ENCODE results near the gene CLSTN1. TPM values are rescaled to one million over a fixed set of nuclear protein-coding genes. Genes with fewer than 3 reads are reported as not detected.

Gene CLSTN1
- 10 to 100 TPM; 31.7 to 34.1 TPM for total RNA-seq

DNA sequence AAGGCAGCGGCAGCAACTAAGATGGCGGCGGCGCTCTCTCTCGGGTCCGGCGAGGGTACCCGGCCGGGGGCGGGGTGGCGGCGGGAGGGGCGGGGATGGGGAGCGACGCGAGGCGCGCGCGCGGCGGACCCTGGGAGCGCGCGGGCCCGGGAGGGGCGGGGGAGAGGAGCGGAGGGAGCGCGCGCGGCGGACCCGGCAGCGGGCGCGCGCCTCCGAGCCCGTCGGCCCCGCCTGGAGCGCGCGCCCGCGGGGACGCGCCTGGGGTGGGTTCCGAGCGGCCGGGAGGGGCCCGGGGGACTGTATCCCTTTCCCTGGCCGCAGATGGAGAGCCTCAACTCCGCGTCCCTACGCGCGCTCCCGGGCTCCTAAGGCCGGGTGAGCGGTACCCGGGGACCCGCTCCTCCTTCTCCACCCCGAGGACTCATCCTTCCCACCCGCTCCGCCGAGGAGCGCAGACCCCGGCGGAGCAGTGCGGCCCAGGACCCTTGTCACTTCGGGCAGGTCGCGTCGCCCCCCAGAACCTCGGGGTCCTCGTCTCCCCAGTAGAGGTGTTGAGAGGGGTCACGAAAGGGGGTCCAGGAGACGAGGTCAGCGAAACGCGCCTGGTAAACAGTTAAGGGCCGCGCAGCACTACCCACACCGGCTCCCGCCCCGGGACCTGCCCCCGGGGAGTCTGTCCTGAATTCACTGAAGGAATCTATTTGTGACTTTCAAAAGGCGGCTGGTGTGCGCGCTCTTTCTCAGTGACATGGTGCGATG is at the start of gene CLSTN1:
Gene CLSTN1 (minus strand): TSS at position 23 of the 759 bp plus-strand sequence. CDS start 232 bp downstream, outside the sequence.
- Mint-ChIP-seq H3K36me3 (ENCODE audit: insufficient read depth in 2 of 2) (peaks cover 3 to 4% of the 10 kb centered on the region in 2 donors), H3K27ac (peak within 1 kb of the TSS; percentile 83), H3K27me3 (ENCODE audit: low read depth) (peaks cover 22% of the 10 kb centered on the region), H3K4me1 (ENCODE audit: low read depth) (peaks cover 42% of the 10 kb centered on the region), H3K4me3 (peak within 1 kb of the TSS; percentile 87 to 93), H3K9me3 (no peaks in the 10 kb centered on the region)
- peak; percentile 89 to 90 for DNase-seq
- ATAC-seq (replicated peaks in 1 of 2) = peak; percentile 83 to 84

DNA sequence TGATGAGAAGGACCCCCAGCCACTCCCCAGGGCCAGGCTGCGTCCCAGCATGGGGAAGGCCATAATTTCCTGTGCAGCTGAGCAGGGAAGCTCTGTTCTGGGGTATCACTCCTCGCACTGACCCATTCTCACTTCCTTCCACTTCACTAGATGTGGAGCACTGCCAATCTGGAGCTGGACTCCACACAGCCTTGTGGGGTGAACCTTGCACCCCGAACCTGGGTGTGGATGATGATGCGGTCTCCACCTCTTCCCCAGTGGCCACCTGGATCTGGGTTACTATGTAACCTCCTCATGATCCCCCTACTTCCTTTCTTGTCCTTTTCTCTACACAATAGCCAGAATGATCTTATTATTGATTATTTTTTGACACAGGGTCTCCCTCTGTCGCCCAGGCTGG is 49.6 kb upstream of the CLSTN1 start:
- peaks cover 7% of the 10 kb centered on the region for H3K4me1 Mint-ChIP-seq (ENCODE audit: low read depth)
- H3K27ac Mint-ChIP-seq = no peak overlapping the region
- no peak overlapping the region for H3K4me3 Mint-ChIP-seq
- ATAC-seq (replicated peaks in 1 of 2) (no peak), DNase-seq (no peak)
- no peaks in the 10 kb centered on the region for H3K9me3 Mint-ChIP-seq
- H3K36me3 Mint-ChIP-seq (ENCODE audit: insufficient read depth in 2 of 2) = no peaks in the 10 kb centered on the region
- H3K27me3 Mint-ChIP-seq (ENCODE audit: low read depth) = no peaks in the 10 kb centered on the region

DNA sequence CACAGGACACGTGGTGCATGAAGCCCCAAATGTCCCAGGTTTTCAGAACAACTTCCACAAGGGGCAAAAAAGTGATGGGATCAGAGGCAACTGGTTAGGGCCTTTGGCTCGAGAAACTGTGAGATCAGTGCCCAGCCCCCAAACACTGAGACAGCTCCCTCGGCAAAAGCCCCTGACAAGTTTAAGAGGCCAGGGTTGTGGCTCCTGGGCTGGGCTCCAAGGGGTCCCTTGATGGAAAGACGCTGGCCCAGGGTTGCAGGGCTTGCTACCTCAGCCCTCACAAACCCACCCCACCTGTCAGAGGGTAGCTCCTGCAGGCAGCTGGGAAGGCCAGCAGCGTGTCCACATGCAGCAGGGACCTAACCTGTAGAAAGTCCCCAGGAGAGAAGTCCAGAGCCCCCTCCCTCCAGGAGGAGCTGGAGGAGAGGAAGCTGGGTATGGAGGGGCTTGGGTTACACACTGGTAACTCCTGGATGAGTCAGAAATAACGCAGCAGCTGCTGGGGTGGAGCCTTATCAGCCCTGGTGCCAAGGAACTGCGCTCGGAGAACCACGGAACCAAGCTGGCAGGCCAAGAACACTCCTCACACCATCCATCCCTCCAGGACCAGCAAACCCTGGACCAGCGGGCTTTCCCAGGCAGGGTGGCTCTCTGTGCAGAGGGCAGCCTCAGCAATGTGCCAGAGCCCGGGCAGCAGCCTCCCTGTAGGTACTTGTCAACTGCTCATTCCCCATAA is 48.8 kb upstream of the CLSTN1 start:
- peaks cover 7% of the 10 kb centered on the region for H3K4me1 Mint-ChIP-seq (ENCODE audit: low read depth)
- no peak overlapping the region for H3K4me3 Mint-ChIP-seq
- DNase-seq = no peak
- no peak for ATAC-seq (replicated peaks in 1 of 2)
- no peaks in the 10 kb centered on the region for H3K27me3 Mint-ChIP-seq (ENCODE audit: low read depth)
- no peaks in the 10 kb centered on the region for H3K9me3 Mint-ChIP-seq
- H3K27ac Mint-ChIP-seq = no peak overlapping the region
- no peaks in the 10 kb centered on the region for H3K36me3 Mint-ChIP-seq (ENCODE audit: insufficient read depth in 2 of 2)

DNA sequence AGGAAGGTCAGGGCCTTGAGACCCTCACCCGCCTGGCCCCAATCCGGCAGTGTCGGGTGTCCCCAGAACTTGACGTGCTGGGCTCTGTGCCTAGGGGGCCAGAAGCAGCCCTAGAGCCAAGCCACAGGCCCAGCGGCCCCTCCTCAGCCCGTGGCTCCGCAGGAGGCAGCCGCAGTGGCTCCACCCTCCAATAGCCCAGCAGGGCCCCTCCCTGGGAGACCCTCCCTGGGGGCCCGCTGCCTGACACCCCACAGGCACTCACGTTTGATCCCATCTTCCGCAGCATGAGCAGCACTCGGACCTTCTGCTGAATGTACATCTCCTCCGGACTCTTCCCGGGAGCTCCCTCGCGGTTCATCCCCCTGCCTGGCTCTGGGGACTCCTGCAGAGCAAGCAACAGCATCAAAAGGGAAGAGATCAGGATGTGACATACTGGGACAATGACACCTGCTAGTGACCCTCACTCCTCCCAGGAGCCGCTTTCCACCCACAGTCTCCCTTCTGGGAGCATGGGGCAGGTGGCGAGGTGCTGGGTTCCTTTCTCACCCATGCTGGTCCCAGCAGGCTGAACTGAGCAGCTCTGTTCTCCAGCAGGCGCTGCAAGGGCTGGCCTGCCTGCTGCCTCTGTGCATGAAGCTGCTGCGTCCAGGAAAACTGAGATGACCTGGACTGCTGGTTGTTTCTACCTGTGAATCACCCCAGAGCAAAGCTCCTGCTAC is 48.1 kb upstream of the CLSTN1 start:
- ATAC-seq (replicated peaks in 1 of 2) = no peak
- no peak for DNase-seq
- Mint-ChIP-seq H3K4me1 (ENCODE audit: low read depth) (peaks cover 7% of the 10 kb centered on the region), H3K27me3 (ENCODE audit: low read depth) (no peaks in the 10 kb centered on the region), H3K27ac (no peak overlapping the region), H3K36me3 (ENCODE audit: insufficient read depth in 2 of 2) (no peaks in the 10 kb centered on the region), H3K9me3 (no peaks in the 10 kb centered on the region), H3K4me3 (no peak overlapping the region)

DNA sequence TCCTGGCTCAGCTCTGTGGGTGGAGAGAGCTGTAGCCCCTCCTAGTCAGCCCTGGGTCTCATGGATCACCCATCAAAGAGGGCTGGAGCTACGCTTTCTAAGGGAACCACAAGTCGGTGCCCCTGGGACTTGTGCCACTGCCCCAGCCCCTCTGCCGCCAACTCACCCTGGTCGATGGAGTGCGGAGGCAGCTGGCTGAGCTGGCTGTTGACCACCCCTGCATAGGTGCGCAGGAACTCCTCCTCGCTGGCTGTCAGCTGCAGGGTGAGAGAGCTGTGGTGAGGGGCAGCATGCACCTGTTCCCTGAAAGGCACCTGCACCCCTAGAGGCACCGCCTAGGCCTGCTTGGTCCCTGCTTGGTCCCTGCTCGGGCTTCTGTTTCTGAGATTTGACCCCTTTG is 47.3 kb upstream of the CLSTN1 start:
- no peaks in the 10 kb centered on the region for H3K9me3 Mint-ChIP-seq
- H3K36me3 Mint-ChIP-seq (ENCODE audit: insufficient read depth in 2 of 2) = no peaks in the 10 kb centered on the region
- ATAC-seq (replicated peaks in 1 of 2) = no peak
- no peak for DNase-seq
- peaks cover 7% of the 10 kb centered on the region for H3K4me1 Mint-ChIP-seq (ENCODE audit: low read depth)
- no peak overlapping the region for H3K4me3 Mint-ChIP-seq
- no peak overlapping the region for H3K27ac Mint-ChIP-seq
- no peaks in the 10 kb centered on the region for H3K27me3 Mint-ChIP-seq (ENCODE audit: low read depth)

DNA sequence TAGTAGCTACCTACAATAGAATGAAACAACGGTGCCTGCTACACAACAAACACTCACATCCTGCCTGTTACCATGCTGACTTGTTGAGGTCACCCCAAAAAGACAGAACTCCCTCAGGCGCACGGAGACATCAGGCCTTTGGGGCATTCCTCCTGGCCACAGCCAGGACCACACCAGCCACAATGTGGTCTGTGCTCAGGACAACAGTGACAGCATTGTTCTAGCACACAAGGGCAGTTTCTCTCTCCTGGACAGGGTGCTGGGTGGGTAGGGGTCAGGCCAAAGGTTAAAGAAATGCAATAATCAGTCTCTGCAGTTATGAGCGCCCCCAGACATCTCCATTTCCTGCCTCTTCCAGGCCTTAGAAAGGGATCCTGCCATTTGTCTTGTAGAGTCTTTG is 46.8 kb upstream of the CLSTN1 start:
- Mint-ChIP-seq H3K27me3 (ENCODE audit: low read depth) (no peaks in the 10 kb centered on the region), H3K4me3 (no peak overlapping the region), H3K36me3 (ENCODE audit: insufficient read depth in 2 of 2) (no peaks in the 10 kb centered on the region), H3K27ac (no peak overlapping the region), H3K9me3 (no peaks in the 10 kb centered on the region), H3K4me1 (ENCODE audit: low read depth) (peaks cover 7% of the 10 kb centered on the region)
- DNase-seq = no peak
- no peak for ATAC-seq (replicated peaks in 1 of 2)

DNA sequence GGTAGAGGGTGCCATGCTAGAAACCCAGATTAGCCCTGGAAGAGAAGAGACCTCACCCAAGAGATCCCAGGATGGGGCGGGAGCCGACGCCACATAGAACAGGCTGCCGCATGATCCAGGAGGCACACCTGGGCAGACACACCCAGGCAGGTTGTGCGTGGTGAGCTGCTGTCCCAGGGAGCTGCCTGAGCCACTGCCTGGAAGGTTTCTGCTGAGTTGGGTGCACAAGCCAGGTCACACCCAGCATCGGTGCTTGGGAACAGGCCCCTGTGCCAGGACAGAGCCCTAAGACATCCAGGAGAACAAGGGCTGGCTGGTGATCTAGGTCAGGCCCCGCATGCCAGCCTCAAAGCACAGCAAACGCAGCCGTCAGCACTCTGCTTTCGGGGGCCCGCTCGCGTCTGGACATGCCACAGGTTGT is 46.1 kb upstream of the CLSTN1 start:
- H3K9me3 Mint-ChIP-seq = no peaks in the 10 kb centered on the region
- peaks cover 1% of the 10 kb centered on the region for H3K4me1 Mint-ChIP-seq (ENCODE audit: low read depth)
- no peaks in the 10 kb centered on the region for H3K27me3 Mint-ChIP-seq (ENCODE audit: low read depth)
- no peak for DNase-seq
- H3K36me3 Mint-ChIP-seq (ENCODE audit: insufficient read depth in 2 of 2) = no peaks in the 10 kb centered on the region
- H3K4me3 Mint-ChIP-seq = no peak overlapping the region
- H3K27ac Mint-ChIP-seq = no peak overlapping the region
- ATAC-seq (replicated peaks in 1 of 2) = no peak

DNA sequence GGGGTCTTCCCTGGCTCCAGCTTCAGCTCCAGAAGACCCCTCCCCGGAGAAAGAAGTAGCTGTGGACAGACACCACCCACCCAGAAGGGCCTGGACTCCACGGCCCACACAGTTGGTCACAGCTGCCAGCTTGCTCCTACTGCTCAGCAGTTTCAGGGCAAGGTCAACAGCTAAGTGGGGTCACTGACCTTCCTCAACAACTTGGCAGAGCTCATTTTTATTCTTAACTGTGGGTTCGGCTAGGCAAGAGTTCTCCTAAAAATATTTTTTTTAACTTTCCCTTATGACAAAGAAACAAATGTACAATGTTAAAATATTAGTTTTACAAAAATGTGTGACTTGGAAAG is 44.5 kb upstream of the CLSTN1 start:
- Mint-ChIP-seq H3K27me3 (ENCODE audit: low read depth) (no peaks in the 10 kb centered on the region), H3K4me3 (no peak overlapping the region), H3K36me3 (ENCODE audit: insufficient read depth in 2 of 2) (no peaks in the 10 kb centered on the region), H3K27ac (no peak overlapping the region), H3K4me1 (ENCODE audit: low read depth) (no peaks in the 10 kb centered on the region), H3K9me3 (no peaks in the 10 kb centered on the region)
- ATAC-seq (replicated peaks in 1 of 2) = no peak
- DNase-seq = no peak

- no peak overlapping the region for H3K27ac Mint-ChIP-seq
- no peaks in the 10 kb centered on the region for H3K4me1 Mint-ChIP-seq (ENCODE audit: low read depth)
- ATAC-seq (replicated peaks in 1 of 2) (peak; percentile 94 to 95), DNase-seq (peak; percentile 83 to 88)
- H3K36me3 Mint-ChIP-seq (ENCODE audit: insufficient read depth in 2 of 2) = no peaks in the 10 kb centered on the region
- no peak overlapping the region for H3K4me3 Mint-ChIP-seq
- H3K27me3 Mint-ChIP-seq (ENCODE audit: low read depth) = no peaks in the 10 kb centered on the region
- no peaks in the 10 kb centered on the region for H3K9me3 Mint-ChIP-seq
Measured at GRCh38 chr1:9867408-9868243, 43.9 kb upstream of the CLSTN1 start.

DNA sequence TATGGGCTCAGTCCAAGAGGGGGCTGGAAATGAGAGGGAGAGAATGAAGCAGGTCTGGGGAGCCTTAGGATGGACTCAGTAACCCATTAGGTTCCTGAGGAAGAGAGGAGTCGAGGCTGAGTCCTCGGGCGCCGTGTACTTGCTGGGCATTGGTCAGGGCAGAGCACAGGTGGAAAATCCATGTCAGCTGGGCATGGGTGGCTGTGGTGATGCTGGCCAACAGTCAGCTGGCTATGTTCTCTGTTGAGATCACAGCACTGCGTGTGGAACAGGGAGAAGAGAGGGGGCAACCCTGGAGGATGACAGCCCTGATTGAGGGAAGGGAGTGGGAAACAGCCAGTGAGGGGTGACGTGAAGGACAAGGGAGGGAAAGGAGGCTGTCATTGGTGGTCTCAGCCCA is 43.1 kb upstream of the CLSTN1 start:
- Mint-ChIP-seq H3K27ac (no peak overlapping the region), H3K27me3 (ENCODE audit: low read depth) (no peaks in the 10 kb centered on the region), H3K4me1 (ENCODE audit: low read depth) (no peaks in the 10 kb centered on the region), H3K36me3 (ENCODE audit: insufficient read depth in 2 of 2) (no peaks in the 10 kb centered on the region), H3K4me3 (no peak overlapping the region), H3K9me3 (no peaks in the 10 kb centered on the region)
- no peak for ATAC-seq (replicated peaks in 1 of 2)
- no peak for DNase-seq

- DNase-seq = no peak
- Mint-ChIP-seq H3K9me3 (no peaks in the 10 kb centered on the region), H3K27me3 (ENCODE audit: low read depth) (no peaks in the 10 kb centered on the region), H3K4me1 (ENCODE audit: low read depth) (no peaks in the 10 kb centered on the region), H3K27ac (no peak overlapping the region), H3K36me3 (ENCODE audit: insufficient read depth in 2 of 2) (no peaks in the 10 kb centered on the region), H3K4me3 (no peak overlapping the region)
- no peak for ATAC-seq (replicated peaks in 1 of 2)
Measured at GRCh38 chr1:9865724-9866123, 42.0 kb upstream of the CLSTN1 start.

DNA sequence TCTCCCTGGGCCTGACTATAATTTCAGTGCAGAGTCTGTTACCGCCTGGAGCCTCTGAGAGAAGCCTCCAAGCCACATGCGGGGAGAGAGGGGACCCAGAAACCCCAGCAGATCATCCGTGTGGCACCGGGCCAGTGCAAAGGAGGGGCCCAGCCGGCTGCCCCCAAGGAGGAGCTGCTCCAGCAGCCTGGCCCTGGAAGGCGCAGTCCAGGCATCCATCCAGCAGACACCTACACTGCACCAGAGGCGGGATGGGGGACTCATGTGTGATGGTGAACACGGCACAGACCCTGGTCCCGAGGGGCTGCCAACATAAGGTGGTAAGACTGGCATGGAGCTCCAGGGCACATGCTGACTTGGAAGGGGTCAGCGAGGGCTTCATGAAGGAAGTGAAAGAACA is 39.6 kb upstream of the CLSTN1 start:
- no peaks in the 10 kb centered on the region for H3K36me3 Mint-ChIP-seq (ENCODE audit: insufficient read depth in 2 of 2)
- no peaks in the 10 kb centered on the region for H3K27me3 Mint-ChIP-seq (ENCODE audit: low read depth)
- DNase-seq (no peak), ATAC-seq (replicated peaks in 1 of 2) (no peak)
- H3K4me1 Mint-ChIP-seq (ENCODE audit: low read depth) = peaks cover 7% of the 10 kb centered on the region
- H3K27ac Mint-ChIP-seq = no peak overlapping the region
- no peak overlapping the region for H3K4me3 Mint-ChIP-seq
- H3K9me3 Mint-ChIP-seq = no peaks in the 10 kb centered on the region

GRCh38 chr1:9861360-9861759 is 37.6 kb upstream of the CLSTN1 start:
- Mint-ChIP-seq H3K27me3 (ENCODE audit: low read depth) (no peaks in the 10 kb centered on the region), H3K4me1 (ENCODE audit: low read depth) (peaks cover 11% of the 10 kb centered on the region), H3K27ac (no peak overlapping the region), H3K4me3 (no peak overlapping the region), H3K9me3 (no peaks in the 10 kb centered on the region), H3K36me3 (ENCODE audit: insufficient read depth in 2 of 2) (no peaks in the 10 kb centered on the region)
- ATAC-seq (replicated peaks in 1 of 2) (no peak), DNase-seq (no peak)

All from activated T-cell treated with anti-CD3 and anti-CD28 coated beads, Interleukin-2, amount 50 U/mL, for 72 hours (primary cell).